ENCODE measurements around the gene PIEZO2. TPM values are rescaled to one million over a fixed set of nuclear protein-coding genes. Genes with fewer than 3 reads are reported as not detected.

The PIEZO2 gene
- total RNA-seq, 1 donor from 2014 or later: 5.3 TPM

- TF ChIP-seq CTCF (IDR thresholded peaks at IDR 0.05; ENCODE audit: insufficient read depth, low read depth, low read length): no peak
- TF ChIP-seq EZH2 (IDR thresholded peaks at IDR 0.05; ENCODE audit: insufficient read depth, low read length): no peak
- Histone ChIP-seq H3K79me2 (ENCODE audit: insufficient read depth, low read length) (no peaks in the 10 kb centered on the region), H3K4me2 (ENCODE audit: low read length) (no peak overlapping the region), H3K9ac (ENCODE audit: low read length) (no peak overlapping the region), H3K9me3 (ENCODE audit: insufficient read depth, low read depth, low read length) (no peaks in the 10 kb centered on the region), H4K20me1 (ENCODE audit: insufficient read depth, low read length) (no peaks in the 10 kb centered on the region), H3K36me3 (ENCODE audit: insufficient read depth, low read length) (no peaks in the 10 kb centered on the region), H3K4me1 (ENCODE audit: insufficient read depth, low read length) (no peaks in the 10 kb centered on the region), H3K4me3 (ENCODE audit: insufficient read depth, low read depth, low read length) (no peak overlapping the region), H3K27me3 (ENCODE audit: insufficient read depth, low read length) (no peaks in the 10 kb centered on the region), H2AFZ (ENCODE audit: low read depth, low read length) (no peak overlapping the region), H3K27ac (ENCODE audit: low read depth, low read length) (no peak overlapping the region)
- Mint-ChIP-seq H3K9me3 (ENCODE audit: unreplicated experiment) (peaks cover 2% of the 10 kb centered on the region), H3K36me3 (ENCODE audit: low read depth, unreplicated experiment) (peaks cover 4% of the 10 kb centered on the region), H3K27ac (ENCODE audit: unreplicated experiment) (no peak overlapping the region), H3K4me1 (ENCODE audit: low read depth, unreplicated experiment) (no peaks in the 10 kb centered on the region), H3K27me3 (ENCODE audit: low read depth, unreplicated experiment) (no peaks in the 10 kb centered on the region), H3K4me3 (ENCODE audit: unreplicated experiment) (no peak overlapping the region)
- FAIRE-seq (no peak), DNase-seq (ENCODE audit: low read depth) (no peak)
Measured at GRCh38 chr18:11089931-11090715, 59.2 kb downstream of the PIEZO2 start.

GRCh38 chr18:11081009-11081532 is 68.3 kb downstream of the PIEZO2 start:
- Histone ChIP-seq H3K79me2 (ENCODE audit: insufficient read depth, low read length) (no peaks in the 10 kb centered on the region), H3K4me3 (ENCODE audit: insufficient read depth, low read depth, low read length) (no peak overlapping the region), H3K27ac (ENCODE audit: low read depth, low read length) (no peak overlapping the region), H3K36me3 (ENCODE audit: insufficient read depth, low read length) (no peaks in the 10 kb centered on the region), H3K4me1 (ENCODE audit: insufficient read depth, low read length) (no peaks in the 10 kb centered on the region), H3K27me3 (ENCODE audit: insufficient read depth, low read length) (no peaks in the 10 kb centered on the region), H3K9ac (ENCODE audit: low read length) (no peak overlapping the region), H2AFZ (ENCODE audit: low read depth, low read length) (no peak overlapping the region), H4K20me1 (ENCODE audit: insufficient read depth, low read length) (no peaks in the 10 kb centered on the region), H3K4me2 (ENCODE audit: low read length) (no peak overlapping the region), H3K9me3 (ENCODE audit: insufficient read depth, low read depth, low read length) (no peaks in the 10 kb centered on the region)
- no peaks in the 10 kb centered on the region for H3K36me3 Mint-ChIP-seq (ENCODE audit: low read depth, unreplicated experiment)
- FAIRE-seq (no peak), DNase-seq (ENCODE audit: low read depth) (peak; percentile 4)
- TF ChIP-seq CTCF (IDR thresholded peaks at IDR 0.05; ENCODE audit: insufficient read depth, low read depth, low read length) (no peak), EZH2 (IDR thresholded peaks at IDR 0.05; ENCODE audit: insufficient read depth, low read length) (no peak)
- no peak overlapping the region for H3K4me3 Mint-ChIP-seq (ENCODE audit: unreplicated experiment)
- H3K4me1 Mint-ChIP-seq (ENCODE audit: low read depth, unreplicated experiment): peaks cover 24% of the 10 kb centered on the region
- H3K9me3 Mint-ChIP-seq (ENCODE audit: unreplicated experiment): no peaks in the 10 kb centered on the region
- H3K27me3 Mint-ChIP-seq (ENCODE audit: low read depth, unreplicated experiment): peaks cover 4% of the 10 kb centered on the region
- H3K27ac Mint-ChIP-seq (ENCODE audit: unreplicated experiment): no peak overlapping the region

- no peak overlapping the region for H3K4me3 Mint-ChIP-seq (ENCODE audit: unreplicated experiment)
- no peaks in the 10 kb centered on the region for H3K36me3 ChIP-seq (ENCODE audit: insufficient read depth, low read length)
- no peaks in the 10 kb centered on the region for H4K20me1 ChIP-seq (ENCODE audit: insufficient read depth, low read length)
- DNase-seq (ENCODE audit: low read depth) (peak; percentile 16), FAIRE-seq (no peak)
- H3K9ac ChIP-seq (ENCODE audit: low read length): no peak overlapping the region
- no peaks in the 10 kb centered on the region for H3K4me1 ChIP-seq (ENCODE audit: insufficient read depth, low read length)
- no peaks in the 10 kb centered on the region for H3K9me3 ChIP-seq (ENCODE audit: insufficient read depth, low read depth, low read length)
- peak overlapping the region; percentile 67 for H3K27ac Mint-ChIP-seq (ENCODE audit: unreplicated experiment)
- H3K27me3 Mint-ChIP-seq (ENCODE audit: low read depth, unreplicated experiment): peaks cover 6% of the 10 kb centered on the region
- no peak overlapping the region for H3K4me2 ChIP-seq (ENCODE audit: low read length)
- no peaks in the 10 kb centered on the region for H3K36me3 Mint-ChIP-seq (ENCODE audit: low read depth, unreplicated experiment)
- no peaks in the 10 kb centered on the region for H3K9me3 Mint-ChIP-seq (ENCODE audit: unreplicated experiment)
- no peak overlapping the region for H2AFZ ChIP-seq (ENCODE audit: low read depth, low read length)
- H3K79me2 ChIP-seq (ENCODE audit: insufficient read depth, low read length): no peaks in the 10 kb centered on the region
- peaks cover 24% of the 10 kb centered on the region for H3K4me1 Mint-ChIP-seq (ENCODE audit: low read depth, unreplicated experiment)
- no peak for TF ChIP-seq CTCF (IDR thresholded peaks at IDR 0.05; ENCODE audit: insufficient read depth, low read depth, low read length)
- H3K4me3 ChIP-seq (ENCODE audit: insufficient read depth, low read depth, low read length): no peak overlapping the region
- no peak overlapping the region for H3K27ac ChIP-seq (ENCODE audit: low read depth, low read length)
- no peaks in the 10 kb centered on the region for H3K27me3 ChIP-seq (ENCODE audit: insufficient read depth, low read length)
Measured at GRCh38 chr18:11078491-11078890, 70.9 kb downstream of the PIEZO2 start.
